Thymus (tissue), 11 donors: ENCODE results near the gene CNPY3. TPM values are rescaled to one million over a fixed set of nuclear protein-coding genes. Genes with fewer than 3 reads are reported as not detected.
A peak's percentile ranks its signal among the peaks of the same experiment; 100 is the strongest.

Experiments used
- DNase-seq, 9 donors: peaks; one replicate each; pipeline ENCODE4 v3.0.0-alpha.2; 2013; ENCODE audit warnings: low spot score in 9 of 9, low read depth in 6 of 9, missing footprints in 1 of 9
- H3K27ac ChIP-seq, 2 donors: one replicate each; pipeline ENCODE4 v1.5.1; 2013; ENCODE audit warnings: control low read depth in 1 of 2, low read depth in 1 of 2, low read length in 1 of 2, mild to moderate bottlenecking in 1 of 2, moderate library complexity in 1 of 2
- H3K27me3 ChIP-seq, 2 donors: one replicate each; pipeline ENCODE4 v1.5.1; 2013; ENCODE audit warnings: low read length in 1 of 2; ENCODE audit not compliant: control insufficient read depth in 2 of 2, insufficient read depth in 1 of 2
- H3K36me3 ChIP-seq, 2 donors: one replicate each; pipeline ENCODE4 v1.5.1; 2013; ENCODE audit warnings: low read length in 1 of 2, mild to moderate bottlenecking in 1 of 2, moderate library complexity in 1 of 2; ENCODE audit not compliant: control insufficient read depth in 2 of 2, insufficient read depth in 2 of 2
- H3K4me1 ChIP-seq, 2 donors: one replicate each; pipeline ENCODE4 v1.5.1; 2013; ENCODE audit warnings: low read length in 2 of 2; ENCODE audit not compliant: control insufficient read depth in 2 of 2, insufficient read depth in 2 of 2
- H3K4me3 ChIP-seq, 2 donors: one replicate each; pipeline ENCODE4 v1.5.1; 2013; ENCODE audit warnings: low read length in 2 of 2, control low read depth in 1 of 2, mild to moderate bottlenecking in 1 of 2
- H3K9me3 ChIP-seq, 2 donors: one replicate each; pipeline ENCODE4 v1.5.1; 2013; ENCODE audit warnings: low read length in 1 of 2, mild to moderate bottlenecking in 1 of 2; ENCODE audit not compliant: control insufficient read depth in 2 of 2, insufficient read depth in 1 of 2
- WGBS: extraction: QIAGEN DNeasy Blood & Tissue Kit; methylation state at CpG from one replicate; pipeline ENCODE4 v1.1.7; 2013; 5-methylcytosine and 5-hydroxymethylcytosine counted together
- polyA plus RNA-seq: library from polyadenylated mRNA; stranded (reverse); fragments of 200-250 nt; gene quantifications from one replicate; pipeline ENCODE4 v1.2.3, GENCODE V29; 2013
- total RNA-seq: library from RNA; stranded (reverse); fragments of 120-200 nt; gene quantifications from one replicate; pipeline ENCODE4 v1.2.4, GENCODE V29; 2013
- donor health status: healthy.

Gene CNPY3
- total and polyA plus RNA-seq, 2 donors: 59.3 to 62.6 TPM

- H3K4me1 ChIP-seq: peaks cover 10 to 34% of the 10 kb centered on the region in 2 donors
- H3K27ac ChIP-seq: peak overlapping the region; percentile 66 to 98
- WGBS: 1% methylated on average over 28 of the region's 28 CpGs
- peaks cover 5 to 16% of the 10 kb centered on the region in 2 donors for H3K36me3 ChIP-seq
- H3K9me3 ChIP-seq: no peaks in the 10 kb centered on the region
- peak overlapping the region; percentile 85 to 99 for H3K4me3 ChIP-seq
- no peak for DNase-seq
- H3K27me3 ChIP-seq: no peaks in the 10 kb centered on the region
Measured at GRCh38 chr6:42978487-42978838, 49.2 kb downstream of the CNPY3 start.

- Histone ChIP-seq H3K4me1 (peaks cover 12 to 39% of the 10 kb centered on the region in 2 donors), H3K27ac (peak within 1 kb of the TSS; percentile 91 to 98)
- under 1% methylated on average over 59 of the region's 59 CpGs for WGBS
Measured at GRCh38 chr6:42978839-42979522, 49.7 kb downstream of the CNPY3 start, which contains the start of gene PEX6. Gene PEX6, minus strand, starts transcription at chr6:42979181. Its CDS starts 31 bp downstream, at chr6:42979150.

DNA sequence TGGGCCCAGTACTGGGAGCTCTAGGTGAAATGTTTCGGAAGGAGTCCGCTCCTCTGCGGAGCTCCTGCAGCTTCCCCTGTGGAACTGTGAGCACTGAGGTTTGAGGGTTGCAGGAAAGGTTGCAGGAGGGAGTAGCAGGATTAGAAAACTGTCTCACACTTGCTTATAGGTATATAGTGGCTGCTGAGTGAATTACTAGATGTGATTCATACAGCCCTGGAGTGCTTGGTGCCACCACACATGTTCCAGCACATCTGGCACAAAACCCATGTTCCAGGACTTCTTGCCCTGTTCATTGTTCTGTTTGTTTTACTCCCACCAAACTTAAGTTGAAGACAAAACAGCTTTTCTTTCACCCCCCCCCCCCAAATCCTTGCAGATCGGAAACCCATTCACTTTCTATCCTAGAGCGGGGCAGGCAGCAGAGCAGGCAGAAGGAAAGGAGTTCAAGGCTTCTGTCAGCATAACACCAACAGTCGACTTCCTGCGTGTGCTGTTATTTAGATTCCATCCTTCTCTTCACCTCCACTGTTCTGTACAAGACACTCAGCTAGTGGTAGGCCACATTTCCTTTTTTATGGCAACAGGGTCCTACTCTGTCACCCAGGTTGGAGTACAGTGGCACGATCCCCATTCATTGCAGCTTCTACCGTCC lies 50.4 kb downstream of the CNPY3 start:
- Histone ChIP-seq H3K4me3 (peak overlapping the region; percentile 85 to 99), H3K27ac (peak overlapping the region; percentile 91 to 98), H3K9me3 (peaks cover 0 to 3% of the 10 kb centered on the region in 2 donors), H3K4me1 (peaks cover 12 to 40% of the 10 kb centered on the region in 2 donors), H3K36me3 (peaks cover 0 to 7% of the 10 kb centered on the region in 2 donors), H3K27me3 (no peaks in the 10 kb centered on the region)
- peak in 2 of 9 donors; percentile 36 to 60 for DNase-seq
- 51% methylated on average over 9 of the region's 9 CpGs for WGBS

More at GRCh38 chr6:42978839-42979522, 49.7 kb downstream of the CNPY3 start, which contains the start of gene PEX6:
- Histone ChIP-seq H3K9me3 (peaks cover 0 to 2% of the 10 kb centered on the region in 2 donors), H3K36me3 (peaks cover 2 to 11% of the 10 kb centered on the region in 2 donors), H3K4me3 (peak within 1 kb of the TSS; percentile 85 to 99), H3K27me3 (no peaks in the 10 kb centered on the region)
- DNase-seq: peak; percentile 83 to 97 (median 91)

DNA sequence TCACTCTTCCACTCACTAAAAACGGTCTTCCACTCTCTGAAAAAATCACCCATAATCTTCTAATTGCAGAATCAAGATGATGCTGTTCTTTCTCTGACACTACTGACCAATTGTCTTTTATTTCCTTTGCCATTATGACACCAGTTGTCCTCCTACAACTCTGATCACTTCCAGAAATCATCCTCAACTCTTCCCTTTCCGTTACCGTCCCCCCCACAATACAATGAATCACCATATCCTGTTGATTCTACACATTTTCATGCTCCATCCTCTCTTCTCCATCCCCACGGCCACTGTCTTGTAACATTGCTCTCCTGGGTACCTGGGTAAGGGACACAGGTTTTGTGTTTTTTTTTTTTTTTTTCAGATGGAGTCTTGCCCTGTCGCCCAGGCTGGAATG lies 52.6 kb downstream of the CNPY3 start:
- Histone ChIP-seq H3K27me3 (no peaks in the 10 kb centered on the region), H3K27ac (no peak overlapping the region), H3K36me3 (peaks cover 0 to 3% of the 10 kb centered on the region in 2 donors), H3K9me3 (peaks cover 0 to 3% of the 10 kb centered on the region in 2 donors), H3K4me3 (no peak overlapping the region), H3K4me1 (peaks cover 28 to 53% of the 10 kb centered on the region in 2 donors)
- DNase-seq: no peak
- WGBS: 97% methylated on average over 5 of the region's 5 CpGs

GRCh38 chr6:42984001-42984923 lies 55.0 kb downstream of the CNPY3 start, which contains the start of gene PPP2R5D:
Gene PPP2R5D, plus strand, starts transcription at chr6:42984570. Its CDS starts 108 bp downstream, at chr6:42984678.
- H3K4me1 ChIP-seq: peaks cover 25 to 46% of the 10 kb centered on the region in 2 donors
- peak within 1 kb of the TSS; percentile 96 for H3K27ac ChIP-seq
- peaks cover 15 to 22% of the 10 kb centered on the region in 2 donors for H3K36me3 ChIP-seq

GRCh38 chr6:42984924-42985475 lies 55.7 kb downstream of the CNPY3 start:
- Histone ChIP-seq H3K27ac (peak overlapping the region in 1 of 2 donors; percentile 77), H3K27me3 (no peaks in the 10 kb centered on the region), H3K9me3 (peaks cover 0 to 3% of the 10 kb centered on the region in 2 donors), H3K4me3 (peak overlapping the region; percentile 83 to 91), H3K4me1 (peaks cover 20 to 38% of the 10 kb centered on the region in 2 donors), H3K36me3 (peaks cover 22 to 29% of the 10 kb centered on the region in 2 donors)
- peak in 2 of 9 donors; percentile 27 to 56 for DNase-seq
- WGBS: 13% methylated on average over 13 of the region's 13 CpGs

More at GRCh38 chr6:42984001-42984923, 55.0 kb downstream of the CNPY3 start, which contains the start of gene PPP2R5D:
- Histone ChIP-seq H3K27me3 (no peaks in the 10 kb centered on the region), H3K9me3 (peaks cover 0 to 3% of the 10 kb centered on the region in 2 donors), H3K4me3 (peak within 1 kb of the TSS; percentile 83 to 91)
- WGBS: under 1% methylated on average over 59 of the region's 59 CpGs
- DNase-seq: peak; percentile 94 to 100 (median 97)

GRCh38 chr6:42987533-42988451 lies 58.5 kb downstream of the CNPY3 start:
- H3K36me3 ChIP-seq: peaks cover 39 to 49% of the 10 kb centered on the region in 2 donors
- H3K4me1 ChIP-seq: peaks cover 18 to 33% of the 10 kb centered on the region in 2 donors
- H3K27ac ChIP-seq: no peak overlapping the region
- WGBS: 92% methylated on average over 5 of the region's 5 CpGs
- no peak for DNase-seq
- peaks cover 0 to 3% of the 10 kb centered on the region in 2 donors for H3K9me3 ChIP-seq
- no peaks in the 10 kb centered on the region for H3K27me3 ChIP-seq
- H3K4me3 ChIP-seq: no peak overlapping the region
